Tibial nerve (tissue), 4 donors: Measurements from ENCODE around the gene NLRP12. TPM values are rescaled to one million over a fixed set of nuclear protein-coding genes. Genes with fewer than 3 reads are reported as not detected.
"Not testable (repeated sequence)": the region's sequence is repeated elsewhere in the genome, so short reads cannot be mapped to it uniquely, and the experiment has no call there.

Source experiments
- DNase-seq, 2 donors: peaks; one replicate each; pipeline ENCODE4 v3.0.0-alpha.2; 2019; ENCODE audit warnings: low spot score in 2 of 2
- H3K27ac ChIP-seq, 4 donors: fragments of 200-600 bp; sonication (generic) in 3 of 4; one replicate each; pipeline ENCODE4 v1.5.1; 2017 to 2019; ENCODE audit warnings: mild to moderate bottlenecking in 1 of 4
- H3K27me3 ChIP-seq, 2 donors: fragments of 200-600 bp; sonication (generic) in 1 of 2; one replicate each; pipeline versions ENCODE4 v1.5.1 to v1.6.0; 2017 to 2019
- H3K36me3 ChIP-seq, 3 donors: fragments of 200-600 bp; sonication (generic); one replicate each; pipeline ENCODE4 v1.5.1; 2018 to 2019
- H3K4me1 ChIP-seq, 4 donors: fragments of 200-600 bp; sonication (generic) in 3 of 4; one replicate each; pipeline ENCODE4 v1.5.1; 2017 to 2019
- H3K4me3 ChIP-seq, 4 donors: fragments of 200-600 bp; sonication (generic) in 3 of 4; one replicate each; pipeline ENCODE4 v1.5.1; 2017 to 2019; ENCODE audit warnings: mild to moderate bottlenecking in 1 of 4, moderate library complexity in 1 of 4
- H3K9me3 ChIP-seq, 4 donors: fragments of 200-600 bp; sonication (generic) in 3 of 4; one replicate each; pipeline ENCODE4 v1.5.1; 2017 to 2019
- CTCF ChIP-seq, 5 experiments: fragments of 200-600 bp in 3 of 5; fragments of 450-650 bp in 2 of 5; sonication (generic) in 3 of 5; IDR thresholded peaks; one replicate each; pipeline ENCODE4 v1.5.1; 2016 to 2019; ENCODE audit warnings: antibody characterized with exemption in 5 of 5, mild to moderate bottlenecking in 3 of 5, moderate library complexity in 2 of 5
- EP300 ChIP-seq, 2 donors: sonication (generic); formaldehyde crosslinking; IDR thresholded peaks; one replicate each; pipeline ENCODE4 v1.6.1; 2017; ENCODE audit warnings: antibody characterized with exemption in 2 of 2, mild to moderate bottlenecking in 1 of 2
- POLR2A ChIP-seq, 2 donors: fragments of 450-650 bp; IDR thresholded peaks; one replicate each; pipeline ENCODE4 v1.6.1; 2017; ENCODE audit warnings: antibody characterized with exemption in 2 of 2, mild to moderate bottlenecking in 2 of 2, moderate library complexity in 2 of 2
- WGBS, 2 donors: methylation state at CpG; one replicate each; pipeline ENCODE4 v1.1.5; 2018; 5-methylcytosine and 5-hydroxymethylcytosine counted together
- total RNA-seq, 4 donors: library from RNA; depleted of rRNA; stranded (reverse); fragments of >200 nt; gene quantifications; one replicate each; pipeline ENCODE4 v1.1.0, GENCODE V29; 2016

The NLRP12 gene
- total RNA-seq, 4 donors from 2014 or later, result 0.42 to 2.9 (median 1.2) TPM

GRCh38 chr19:53786744-53787143, 37.4 kb downstream of the NLRP12 start:
- Histone ChIP-seq H3K27ac (no peak overlapping the region), H3K4me3 (no peak overlapping the region), H3K9me3 (no peaks in the 10 kb centered on the region), H3K4me1 (no peaks in the 10 kb centered on the region), H3K36me3 (no peaks in the 10 kb centered on the region), H3K27me3 (no peaks in the 10 kb centered on the region)
- no peak for DNase-seq
- WGBS, 2 donors, result 94 to 95% methylated on average over 7 of the region's 7 CpGs
- TF ChIP-seq CTCF (IDR thresholded peaks at IDR 0.05) (no peak), EP300 (IDR thresholded peaks at IDR 0.05) (no peak), POLR2A (IDR thresholded peaks at IDR 0.05) (no peak)

GRCh38 chr19:53785196-53785889, 38.8 kb downstream of the NLRP12 start:
- H3K4me3 ChIP-seq, result no peak overlapping the region
- H3K27ac ChIP-seq, result no peak overlapping the region
- H3K9me3 ChIP-seq, result no peaks in the 10 kb centered on the region
- no peak for DNase-seq
- WGBS, 2 donors, result 63 to 64% methylated on average over 11 of the region's 11 CpGs
- no peaks in the 10 kb centered on the region for H3K4me1 ChIP-seq
- no peak for TF ChIP-seq CTCF (IDR thresholded peaks at IDR 0.05)
- no peak for TF ChIP-seq POLR2A (IDR thresholded peaks at IDR 0.05)
- TF ChIP-seq EP300 (IDR thresholded peaks at IDR 0.05), result no peak
- H3K36me3 ChIP-seq, result no peaks in the 10 kb centered on the region
- no peaks in the 10 kb centered on the region for H3K27me3 ChIP-seq

GRCh38 chr19:53782698-53783097, 41.4 kb downstream of the NLRP12 start:
- TF ChIP-seq POLR2A (IDR thresholded peaks at IDR 0.05) (no peak), EP300 (IDR thresholded peaks at IDR 0.05) (no peak), CTCF (IDR thresholded peaks at IDR 0.05) (no peak)
- no peaks in the 10 kb centered on the region for H3K36me3 ChIP-seq
- no peaks in the 10 kb centered on the region for H3K27me3 ChIP-seq
- DNase-seq, result no peak
- H3K4me1 ChIP-seq, result no peaks in the 10 kb centered on the region
- H3K27ac ChIP-seq, result no peak overlapping the region
- no peak overlapping the region for H3K4me3 ChIP-seq
- H3K9me3 ChIP-seq, result no peaks in the 10 kb centered on the region
- WGBS, 2 donors, result 71 to 74% methylated on average over 4 of the region's 4 CpGs

- H3K36me3 ChIP-seq, H3K27ac ChIP-seq, DNase-seq, H3K9me3 ChIP-seq, H3K4me1 ChIP-seq, H3K4me3 ChIP-seq, H3K27me3 ChIP-seq: not testable (repeated sequence)
- WGBS, 2 donors, result 86 to 91% methylated on average over 7 of the region's 8 CpGs
Measured at GRCh38 chr19:53781332-53781731, 42.8 kb downstream of the NLRP12 start.

GRCh38 chr19:53780506-53780905, 43.6 kb downstream of the NLRP12 start:
- H3K27ac ChIP-seq, result no peak overlapping the region
- no peaks in the 10 kb centered on the region for H3K27me3 ChIP-seq
- no peak overlapping the region for H3K4me3 ChIP-seq
- H3K36me3 ChIP-seq, result no peaks in the 10 kb centered on the region
- WGBS, 2 donors, result 65 to 74% methylated on average over 1 of the region's 1 CpG
- DNase-seq, result no peak
- H3K9me3 ChIP-seq, result no peaks in the 10 kb centered on the region
- TF ChIP-seq EP300 (IDR thresholded peaks at IDR 0.05), result no peak
- no peak for TF ChIP-seq POLR2A (IDR thresholded peaks at IDR 0.05)
- TF ChIP-seq CTCF (IDR thresholded peaks at IDR 0.05), result no peak
- no peaks in the 10 kb centered on the region for H3K4me1 ChIP-seq

GRCh38 chr19:53775524-53775923, 48.6 kb downstream of the NLRP12 start:
- no peaks in the 10 kb centered on the region for H3K4me1 ChIP-seq
- H3K4me3 ChIP-seq, result no peak overlapping the region
- 66 to 72% methylated on average over 18 of the region's 18 CpGs for WGBS, 2 donors
- no peaks in the 10 kb centered on the region for H3K27me3 ChIP-seq
- TF ChIP-seq EP300 (IDR thresholded peaks at IDR 0.05), result no peak
- TF ChIP-seq CTCF (IDR thresholded peaks at IDR 0.05), result no peak
- no peak for TF ChIP-seq POLR2A (IDR thresholded peaks at IDR 0.05)
- no peaks in the 10 kb centered on the region for H3K9me3 ChIP-seq
- DNase-seq, result no peak
- no peak overlapping the region for H3K27ac ChIP-seq
- H3K36me3 ChIP-seq, result no peaks in the 10 kb centered on the region

GRCh38 chr19:53774491-53774890, 49.6 kb downstream of the NLRP12 start:
- not testable (repeated sequence) for H3K27ac ChIP-seq, H3K4me3 ChIP-seq, H3K27me3 ChIP-seq, DNase-seq, H3K36me3 ChIP-seq, H3K4me1 ChIP-seq, H3K9me3 ChIP-seq
- 34 to 35% methylated on average over 7 of the region's 7 CpGs for WGBS, 2 donors
